RKO (cell line): ENCODE measurements around the gene CEP192.
"Not testable (repeated sequence)": the region's sequence is repeated elsewhere in the genome, so short reads cannot be mapped to it uniquely, and the experiment has no call there.

Experiments
- DNase-seq: peaks from one replicate; pipeline ENCODE4 v3.0.0-alpha.2; 2016; ENCODE audit warnings: low spot score

The CEP192 gene, protein sequence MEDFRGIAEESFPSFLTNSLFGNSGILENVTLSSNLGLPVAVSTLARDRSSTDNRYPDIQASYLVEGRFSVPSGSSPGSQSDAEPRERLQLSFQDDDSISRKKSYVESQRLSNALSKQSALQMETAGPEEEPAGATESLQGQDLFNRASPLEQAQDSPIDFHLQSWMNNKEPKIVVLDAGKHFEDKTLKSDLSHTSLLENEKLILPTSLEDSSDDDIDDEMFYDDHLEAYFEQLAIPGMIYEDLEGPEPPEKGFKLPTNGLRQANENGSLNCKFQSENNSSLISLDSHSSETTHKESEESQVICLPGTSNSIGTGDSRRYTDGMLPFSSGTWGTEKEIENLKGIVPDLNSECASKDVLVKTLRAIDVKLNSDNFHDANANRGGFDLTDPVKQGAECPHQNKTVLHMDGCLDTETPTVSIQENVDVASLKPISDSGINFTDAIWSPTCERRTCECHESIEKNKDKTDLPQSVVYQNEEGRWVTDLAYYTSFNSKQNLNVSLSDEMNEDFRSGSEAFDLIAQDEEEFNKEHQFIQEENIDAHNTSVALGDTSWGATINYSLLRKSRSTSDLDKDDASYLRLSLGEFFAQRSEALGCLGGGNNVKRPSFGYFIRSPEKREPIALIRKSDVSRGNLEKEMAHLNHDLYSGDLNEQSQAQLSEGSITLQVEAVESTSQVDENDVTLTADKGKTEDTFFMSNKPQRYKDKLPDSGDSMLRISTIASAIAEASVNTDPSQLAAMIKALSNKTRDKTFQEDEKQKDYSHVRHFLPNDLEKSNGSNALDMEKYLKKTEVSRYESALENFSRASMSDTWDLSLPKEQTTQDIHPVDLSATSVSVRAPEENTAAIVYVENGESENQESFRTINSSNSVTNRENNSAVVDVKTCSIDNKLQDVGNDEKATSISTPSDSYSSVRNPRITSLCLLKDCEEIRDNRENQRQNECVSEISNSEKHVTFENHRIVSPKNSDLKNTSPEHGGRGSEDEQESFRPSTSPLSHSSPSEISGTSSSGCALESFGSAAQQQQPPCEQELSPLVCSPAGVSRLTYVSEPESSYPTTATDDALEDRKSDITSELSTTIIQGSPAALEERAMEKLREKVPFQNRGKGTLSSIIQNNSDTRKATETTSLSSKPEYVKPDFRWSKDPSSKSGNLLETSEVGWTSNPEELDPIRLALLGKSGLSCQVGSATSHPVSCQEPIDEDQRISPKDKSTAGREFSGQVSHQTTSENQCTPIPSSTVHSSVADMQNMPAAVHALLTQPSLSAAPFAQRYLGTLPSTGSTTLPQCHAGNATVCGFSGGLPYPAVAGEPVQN (N-terminal part only)

DNA sequence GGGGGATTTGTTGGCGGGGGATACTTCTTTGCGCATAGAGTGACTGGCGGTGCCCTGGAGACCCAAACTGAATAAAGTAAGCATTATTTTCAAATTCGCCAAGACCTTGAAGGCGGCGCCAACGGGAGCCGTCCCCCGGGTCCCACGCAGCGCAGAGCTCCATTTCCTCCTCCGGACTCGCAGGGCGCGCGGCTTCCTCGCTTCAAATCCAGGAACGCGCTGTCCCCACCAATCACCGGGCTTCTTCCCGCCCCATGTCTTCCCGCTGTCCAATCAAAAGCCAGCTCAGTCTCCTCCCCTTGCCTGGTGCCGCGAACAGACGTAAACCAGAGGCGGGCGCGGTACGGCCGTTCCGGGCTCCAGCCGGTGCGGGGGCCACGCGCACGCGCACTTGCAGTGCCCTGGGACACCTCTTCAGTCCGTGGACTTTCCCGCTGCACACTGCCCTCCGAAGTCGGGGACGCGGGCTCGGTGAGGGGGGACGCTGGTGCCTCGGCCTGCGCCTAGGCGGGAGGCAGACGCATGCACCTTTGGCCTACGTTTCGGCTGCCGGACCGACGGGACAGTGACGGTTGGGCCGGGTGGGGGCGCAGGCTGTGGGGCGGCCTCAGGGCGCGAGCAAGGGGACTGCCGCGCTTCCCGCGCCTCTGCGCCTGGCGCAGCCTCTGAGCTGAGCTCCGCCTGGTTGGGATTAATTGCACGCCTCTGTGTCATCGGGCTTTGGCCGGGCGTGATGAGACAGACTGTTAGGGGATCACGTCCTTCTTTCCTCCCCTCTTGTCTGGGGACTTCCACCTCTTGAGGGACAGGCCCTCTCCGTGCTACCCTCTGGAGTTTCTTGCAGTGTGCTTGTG, at the start of gene CEP192:
Gene CEP192, plus strand, starts transcription at position 396 of the 854 bp plus-strand sequence. CDS start 8,063 bp downstream, outside the sequence.
- peak; percentile 98 for DNase-seq

DNA sequence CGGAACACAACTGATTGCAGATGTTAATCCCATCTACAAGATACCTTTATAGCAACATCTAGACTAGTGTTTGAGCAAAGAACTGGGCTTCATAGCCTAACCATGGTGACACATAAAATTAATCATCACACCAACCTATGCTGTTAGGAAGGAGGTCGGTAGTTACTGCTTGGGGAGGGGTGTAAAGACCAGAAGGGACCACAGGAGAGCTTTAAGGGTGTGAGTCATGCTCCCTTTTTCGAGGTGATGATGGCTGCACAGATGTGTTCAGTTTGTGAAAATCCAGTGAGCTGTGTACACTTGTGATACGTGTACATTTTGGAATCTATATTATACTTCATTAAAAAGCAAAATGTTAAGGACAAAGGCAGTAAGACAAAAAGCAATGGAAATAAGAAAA, 47.9 kb upstream of the CEP192 start:
- DNase-seq: peak; percentile 15

GRCh38 chr18:12944709-12945108, 46.5 kb upstream of the CEP192 start:
- no peak for DNase-seq

DNA sequence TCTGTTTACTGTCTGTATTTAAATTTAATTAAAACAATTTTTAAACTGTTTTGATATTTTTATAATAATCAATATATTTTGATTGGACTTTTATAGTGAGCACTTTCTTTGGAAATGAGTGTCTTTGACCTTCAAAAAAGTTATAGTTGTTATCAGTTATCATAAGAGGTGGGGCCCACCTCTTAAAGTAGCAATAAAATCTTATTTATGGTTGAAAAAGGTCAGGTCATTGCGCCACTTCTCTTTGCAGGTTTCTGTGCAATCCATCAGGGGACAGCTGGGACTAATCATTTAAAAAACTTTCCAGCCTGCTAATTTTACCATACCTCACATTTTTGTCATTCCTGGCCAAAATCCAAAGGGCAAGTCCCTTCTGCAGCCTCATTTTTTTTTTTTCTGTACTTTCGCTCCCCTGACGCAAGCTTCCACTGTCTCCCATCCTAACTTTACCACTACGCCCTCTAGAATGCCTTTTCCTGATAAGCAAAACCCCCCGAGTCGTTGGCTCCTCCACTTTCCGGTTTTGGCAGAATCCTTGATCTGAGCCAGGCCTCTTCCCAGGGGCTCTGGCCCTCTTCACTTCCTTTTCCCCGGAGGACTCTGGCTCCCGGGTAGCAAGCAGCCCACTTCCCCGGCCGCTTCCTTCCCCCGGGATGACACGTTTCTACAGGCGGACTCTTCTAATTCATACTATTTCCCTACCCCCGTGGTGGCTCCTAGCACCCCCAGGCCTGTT, 44.4 kb upstream of the CEP192 start:
- DNase-seq: peak; percentile 76

GRCh38 chr18:12947285-12948049, 43.7 kb upstream of the CEP192 start, which contains the start of gene SEH1L:
Gene SEH1L, plus strand, starts transcription at chr18:12948011. Its CDS starts 111 bp downstream, at chr18:12948122.
- DNase-seq: peak; percentile 94

DNA sequence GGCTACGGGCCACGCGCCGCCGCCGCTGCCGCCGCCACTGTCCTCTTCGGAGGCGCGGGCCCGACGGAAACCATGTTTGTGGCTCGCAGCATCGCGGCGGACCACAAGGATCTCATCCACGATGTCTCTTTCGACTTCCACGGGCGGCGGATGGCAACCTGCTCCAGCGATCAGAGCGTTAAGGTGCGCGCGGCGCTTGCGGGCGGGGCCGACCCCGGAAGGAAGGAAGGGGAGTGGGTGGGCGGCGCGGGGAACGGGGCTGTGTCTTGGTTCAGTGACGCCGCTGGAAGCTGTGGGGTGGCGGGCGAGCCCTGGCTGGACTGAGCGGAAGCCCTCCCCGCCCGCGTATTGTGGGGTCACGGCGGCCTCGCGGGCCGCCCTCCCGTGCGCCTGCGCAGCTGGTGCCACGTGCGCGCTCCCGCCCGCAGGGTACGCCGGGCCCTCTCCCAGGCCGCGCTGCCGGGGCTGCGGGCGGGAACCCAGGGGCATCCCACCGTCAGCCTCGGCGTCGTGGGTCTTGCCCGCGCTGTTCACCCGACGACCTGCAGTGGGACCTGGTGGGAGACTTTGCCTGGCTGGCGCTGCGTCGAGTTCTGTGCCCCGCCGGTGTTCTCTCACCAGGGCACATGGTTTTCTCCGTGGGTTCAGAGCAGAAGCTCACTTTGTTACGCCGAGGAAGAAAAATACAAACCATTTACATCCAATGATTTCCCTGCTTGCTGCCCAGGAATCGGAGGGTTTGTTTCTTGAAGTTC, 42.9 kb upstream of the CEP192 start:
- peak; percentile 93 for DNase-seq

DNA sequence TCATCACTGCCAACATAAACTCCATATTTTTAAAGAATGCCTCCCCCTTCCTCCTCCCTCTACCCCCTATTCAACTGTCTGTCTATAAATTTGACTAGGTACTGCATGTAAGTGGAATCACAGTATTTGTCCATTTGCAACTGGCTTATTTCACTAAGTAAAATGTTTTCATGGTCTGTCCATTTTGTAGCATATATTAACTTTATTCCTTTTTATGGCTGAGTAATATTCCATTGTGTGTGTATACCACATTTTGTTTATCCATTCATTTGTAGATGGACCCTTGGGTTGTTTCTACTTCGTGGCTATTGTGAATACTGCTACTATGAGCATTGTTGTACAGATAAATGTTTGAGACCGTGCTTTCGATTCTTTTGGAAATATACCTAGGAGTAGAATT, 32.7 kb upstream of the CEP192 start:
- DNase-seq: no peak

GRCh38 chr18:12960395-12960794, 30.8 kb upstream of the CEP192 start:
- DNase-seq: no peak

DNA sequence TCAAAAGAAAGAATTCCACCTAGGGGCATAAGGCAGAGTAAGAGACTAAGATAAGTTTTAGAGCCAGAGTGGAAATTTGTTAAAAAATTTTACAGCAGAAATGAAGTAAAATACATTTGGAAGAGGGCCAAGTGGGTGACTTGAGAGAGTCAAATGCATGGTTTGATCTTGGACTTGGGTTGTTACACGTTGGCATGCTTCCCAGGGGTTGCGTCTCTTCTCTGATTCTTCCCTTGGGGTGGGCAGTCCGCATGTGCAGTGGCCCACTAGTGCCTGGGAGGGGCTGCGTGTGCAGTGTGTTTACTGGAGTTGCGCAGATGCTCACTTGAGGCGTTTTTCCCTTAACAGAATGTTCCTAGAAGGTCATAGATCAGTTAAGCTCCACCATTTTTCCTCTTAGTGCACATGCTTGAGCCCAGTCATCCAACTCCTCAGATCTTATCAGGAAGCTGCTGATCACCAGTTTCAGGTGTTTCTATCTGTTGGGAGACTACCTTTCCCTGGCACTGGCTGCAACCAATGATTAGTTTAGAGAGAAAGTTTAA, 30.2 kb upstream of the CEP192 start:
- DNase-seq: no peak

- DNase-seq: no peak
These were observed 28.1 kb upstream of the CEP192 start for GRCh38 chr18:12963069-12963468.

DNA sequence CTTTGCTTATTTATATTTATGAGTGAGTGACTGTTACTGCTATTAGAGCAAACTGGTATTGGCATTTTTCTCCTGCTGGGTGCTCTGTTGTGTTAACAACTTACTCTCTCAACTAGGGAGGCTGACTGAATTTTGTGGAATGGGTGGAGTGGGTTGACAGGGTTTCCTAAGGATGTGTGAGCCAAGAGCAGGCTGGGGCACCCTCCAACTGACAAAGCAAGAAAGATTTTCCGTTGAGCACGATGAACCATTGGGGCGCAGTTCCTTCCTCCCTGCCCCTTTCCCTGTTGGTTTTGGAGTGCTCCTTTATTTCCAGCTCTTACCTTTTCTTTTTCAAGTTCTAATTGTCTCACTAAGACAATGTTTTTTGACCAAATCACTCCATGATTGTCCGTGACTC, 23.0 kb upstream of the CEP192 start:
- no peak for DNase-seq

- no peak for DNase-seq
These were observed 22.5 kb upstream of the CEP192 start for GRCh38 chr18:12968619-12969018.

- DNase-seq: peak; percentile 18
These were observed 17.5 kb upstream of the CEP192 start for GRCh38 chr18:12973562-12974213.

- DNase-seq: no peak
These were observed 15.7 kb upstream of the CEP192 start for GRCh38 chr18:12975488-12975887.

DNA sequence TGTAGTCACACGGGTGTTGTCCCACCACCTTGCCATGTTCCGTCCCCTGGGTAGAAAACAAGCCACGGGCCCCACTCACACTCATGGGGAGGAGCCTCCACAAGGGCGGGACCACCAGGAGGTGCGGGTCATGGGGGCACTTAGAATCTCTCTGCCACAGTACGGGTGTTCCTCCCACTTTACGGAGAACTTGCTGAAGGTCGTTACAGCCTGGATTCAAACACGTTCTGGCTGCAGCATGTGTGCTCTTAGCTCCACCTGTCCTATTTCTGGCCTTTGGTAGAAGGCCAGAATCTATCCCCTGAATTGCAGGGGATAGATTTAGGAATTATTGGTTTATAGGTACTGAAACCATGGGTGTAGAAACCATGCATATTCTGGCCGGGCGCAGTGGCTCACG, 14.9 kb upstream of the CEP192 start:
- no peak for DNase-seq

GRCh38 chr18:12980065-12980464, 11.1 kb upstream of the CEP192 start:
- DNase-seq: not testable (repeated sequence)

GRCh38 chr18:12989397-12990122, 1.6 kb upstream of the CEP192 start:
- no peak for DNase-seq
